DOHH2 (cell line): ENCODE results near the gene DUOX1.

Experiments used
- H3F3A ChIP-seq: fragments of 200-600 bp; sonication (generic), shearing (Covaris generic); 2 replicates; pipeline ENCODE4 v1.6.0; 2016; ENCODE audit warnings: antibody characterized with exemption, mild to moderate bottlenecking; ENCODE audit not compliant: control insufficient read depth, insufficient read depth
- H3K27ac ChIP-seq: fragments of 200-600 bp; sonication (generic); 2 replicates; pipeline ENCODE4 v1.5.1; 2014; ENCODE audit warnings: low read depth, mild to moderate bottlenecking, low read length, moderate library complexity
- H3K27me3 ChIP-seq: fragments of 200-600 bp; sonication (generic); 2 replicates; pipeline ENCODE4 v1.6.1; 2014; ENCODE audit warnings: mild to moderate bottlenecking, low read length, mixed read lengths; ENCODE audit not compliant: control insufficient read depth
- H3K36me3 ChIP-seq: fragments of 200-600 bp; sonication (generic); 2 replicates; pipeline ENCODE4 v1.6.1; 2014; ENCODE audit warnings: mild to moderate bottlenecking, low read length, moderate library complexity, mixed read lengths; ENCODE audit not compliant: control insufficient read depth
- H3K4me1 ChIP-seq: fragments of 200-600 bp; sonication (generic); 2 replicates; pipeline ENCODE4 v1.6.1; 2014; ENCODE audit warnings: mild to moderate bottlenecking, low read length, mixed read lengths; ENCODE audit not compliant: control insufficient read depth
- H3K4me2 ChIP-seq: fragments of 200-600 bp; sonication (generic); 2 replicates; pipeline ENCODE4 v1.6.0; 2014; ENCODE audit warnings: mild to moderate bottlenecking, low read length, moderate library complexity
- H3K4me3 ChIP-seq: fragments of 200-600 bp; sonication (generic); 2 replicates; pipeline ENCODE4 v1.5.1; 2014; ENCODE audit warnings: mild to moderate bottlenecking, low read length, mixed read lengths
- H3K79me2 ChIP-seq: fragments of 200-600 bp; sonication (generic); 2 replicates; pipeline ENCODE4 v1.6.1; 2014; ENCODE audit warnings: mild to moderate bottlenecking, low read length, mixed read lengths; ENCODE audit not compliant: control insufficient read depth
- H3K9me2 ChIP-seq: fragments of 200-600 bp; sonication (generic); replicated peaks from 2 replicates; pipeline ENCODE4 v1.6.1; 2014; ENCODE audit warnings: mild to moderate bottlenecking, low read length, mixed read lengths; ENCODE audit not compliant: control insufficient read depth
- H3K9me3 ChIP-seq: fragments of 200-600 bp; sonication (generic); 2 replicates; pipeline ENCODE4 v1.6.1; 2014; ENCODE audit warnings: antibody characterized with exemption, low read length, mixed read lengths; ENCODE audit not compliant: control insufficient read depth, insufficient read depth
- H4K20me1 ChIP-seq: fragments of 200-600 bp; sonication (generic); 2 replicates; pipeline ENCODE4 v1.6.0; 2014; ENCODE audit warnings: low read depth, mild to moderate bottlenecking, antibody characterized with exemption, low read length, moderate library complexity; ENCODE audit not compliant: control insufficient read depth, insufficient read depth
- EZH2phosphoT487 ChIP-seq: fragments of 200-600 bp; sonication (generic); IDR thresholded peaks from 2 replicates; pipeline ENCODE4 v1.6.1; 2017; ENCODE audit warnings: borderline replicate concordance, mild to moderate bottlenecking, antibody characterized with exemption, low read length, moderate library complexity, mixed read lengths
- TF ChIP-seq, protein P1 (sequence below): fragments of 200-600 bp; sonication (generic); IDR thresholded peaks from one replicate; pipeline ENCODE4 v1.5.1; 2014; ENCODE audit warnings: antibody characterized with exemption, mild to moderate bottlenecking, low read depth, low read length; ENCODE audit not compliant: poor library complexity, severe bottlenecking

The DUOX1 gene

DNA sequence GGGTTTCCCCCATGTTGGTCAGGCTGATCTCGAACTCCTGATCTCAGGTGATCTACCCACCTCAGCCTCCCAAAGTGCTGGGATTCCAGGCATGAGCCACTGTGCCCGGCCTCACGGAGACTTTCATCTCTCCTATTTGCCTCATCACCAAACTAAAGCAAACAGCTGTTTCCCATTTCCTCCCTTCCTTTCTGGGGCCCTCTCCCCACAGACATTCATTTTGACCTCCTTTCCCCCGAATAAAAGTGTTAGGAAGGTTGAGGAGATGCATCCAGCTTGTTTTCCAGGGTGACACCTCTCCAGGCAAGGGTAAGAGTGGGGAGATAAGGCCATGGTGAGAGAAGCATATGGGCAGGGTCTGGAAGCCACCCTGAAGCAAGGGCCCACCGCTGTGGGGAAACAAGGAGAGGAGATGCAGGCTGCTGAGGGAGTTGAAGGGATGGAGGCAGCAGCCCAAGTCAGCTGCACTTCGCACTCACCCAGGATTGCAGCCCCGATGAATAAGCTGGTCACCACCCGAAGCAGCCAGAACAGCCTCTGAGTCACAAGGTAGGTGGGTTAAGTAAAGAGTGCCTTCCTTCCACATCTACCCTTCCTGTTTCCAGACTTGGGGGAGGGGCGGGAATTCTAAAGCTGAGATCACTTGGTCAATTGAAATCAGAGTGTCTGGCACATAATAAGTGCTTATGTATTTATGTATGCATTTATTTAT, 7.9 kb upstream of the DUOX1 start:
- Histone ChIP-seq H3K36me3 (no peaks in the 10 kb centered on the region), H3K9me2 (no peaks in the 10 kb centered on the region), H3F3A (no peaks in the 10 kb centered on the region), H3K27me3 (peaks cover 18% of the 10 kb centered on the region), H3K4me3 (no peak overlapping the region), H3K4me1 (peaks cover 3% of the 10 kb centered on the region; the same call in 1 of the 2 replicates), H3K27ac (no peak overlapping the region), H3K79me2 (no peaks in the 10 kb centered on the region), H3K4me2 (no peak overlapping the region), H4K20me1 (no peaks in the 10 kb centered on the region), H3K9me3 (no peaks in the 10 kb centered on the region)
- no peak for TF ChIP-seq EZH2phosphoT487

DNA sequence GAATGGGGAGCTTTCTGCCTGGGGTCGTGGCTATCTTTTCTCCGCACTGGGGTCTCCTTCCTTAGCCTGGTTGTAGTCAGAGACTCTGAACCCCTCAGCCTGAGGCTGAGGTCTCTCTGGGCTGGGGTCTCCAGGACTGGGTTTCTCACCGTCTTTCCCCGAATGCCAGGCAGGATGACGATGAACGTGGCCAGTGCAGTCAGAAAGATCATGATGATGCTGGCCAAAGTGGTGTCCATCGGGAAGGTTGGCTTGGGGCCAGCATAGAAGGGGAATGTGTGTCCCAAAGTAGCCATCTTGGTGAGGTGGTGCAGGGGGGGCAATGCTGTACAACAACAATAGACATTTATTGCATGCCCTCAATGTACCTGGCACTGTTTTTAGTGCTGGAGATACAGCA, 7.1 kb upstream of the DUOX1 start:
- no peak overlapping the region for H3K4me3 ChIP-seq

DNA sequence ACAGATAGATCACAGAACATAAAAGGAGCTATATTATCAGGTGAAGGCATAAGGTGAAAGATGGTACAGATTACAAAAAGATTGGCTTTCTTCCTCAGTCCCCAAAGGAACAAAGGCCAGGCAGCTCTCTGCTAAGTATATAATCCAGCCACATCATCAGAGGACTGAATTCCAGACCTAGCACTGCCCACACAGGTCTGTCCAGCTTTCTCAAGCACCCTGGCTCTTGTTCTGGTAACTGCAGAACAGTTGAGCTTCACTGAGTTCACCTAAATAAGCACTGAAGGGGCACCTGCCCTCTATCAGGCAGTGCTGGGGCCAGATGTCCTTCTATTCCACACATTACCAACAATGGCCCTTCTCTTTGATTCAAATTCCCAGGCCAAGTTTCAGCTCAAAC, 6.4 kb upstream of the DUOX1 start:
- no peak overlapping the region for H3K4me2 ChIP-seq
- H3K9me2 ChIP-seq: no peaks in the 10 kb centered on the region
- no peaks in the 10 kb centered on the region for H3K36me3 ChIP-seq
- no peaks in the 10 kb centered on the region for H3K9me3 ChIP-seq
- TF ChIP-seq, protein P1, sequence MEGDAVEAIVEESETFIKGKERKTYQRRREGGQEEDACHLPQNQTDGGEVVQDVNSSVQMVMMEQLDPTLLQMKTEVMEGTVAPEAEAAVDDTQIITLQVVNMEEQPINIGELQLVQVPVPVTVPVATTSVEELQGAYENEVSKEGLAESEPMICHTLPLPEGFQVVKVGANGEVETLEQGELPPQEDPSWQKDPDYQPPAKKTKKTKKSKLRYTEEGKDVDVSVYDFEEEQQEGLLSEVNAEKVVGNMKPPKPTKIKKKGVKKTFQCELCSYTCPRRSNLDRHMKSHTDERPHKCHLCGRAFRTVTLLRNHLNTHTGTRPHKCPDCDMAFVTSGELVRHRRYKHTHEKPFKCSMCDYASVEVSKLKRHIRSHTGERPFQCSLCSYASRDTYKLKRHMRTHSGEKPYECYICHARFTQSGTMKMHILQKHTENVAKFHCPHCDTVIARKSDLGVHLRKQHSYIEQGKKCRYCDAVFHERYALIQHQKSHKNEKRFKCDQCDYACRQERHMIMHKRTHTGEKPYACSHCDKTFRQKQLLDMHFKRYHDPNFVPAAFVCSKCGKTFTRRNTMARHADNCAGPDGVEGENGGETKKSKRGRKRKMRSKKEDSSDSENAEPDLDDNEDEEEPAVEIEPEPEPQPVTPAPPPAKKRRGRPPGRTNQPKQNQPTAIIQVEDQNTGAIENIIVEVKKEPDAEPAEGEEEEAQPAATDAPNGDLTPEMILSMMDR: no peak
- TF ChIP-seq EZH2phosphoT487: no peak
- H3F3A ChIP-seq: no peaks in the 10 kb centered on the region
- H3K4me1 ChIP-seq: no peaks in the 10 kb centered on the region
- H4K20me1 ChIP-seq: no peaks in the 10 kb centered on the region
- no peaks in the 10 kb centered on the region for H3K79me2 ChIP-seq
- no peak overlapping the region for H3K4me3 ChIP-seq
- no peak overlapping the region for H3K27ac ChIP-seq
- H3K27me3 ChIP-seq: peaks cover 19% of the 10 kb centered on the region

More for the DNA sequence above, 7.1 kb upstream of the DUOX1 start:
- H3K9me2 ChIP-seq: no peaks in the 10 kb centered on the region
- H3K9me3 ChIP-seq: no peaks in the 10 kb centered on the region
- peaks cover 2% of the 10 kb centered on the region; the same call in 1 of the 2 replicates for H3K4me1 ChIP-seq
- H3K27ac ChIP-seq: no peak overlapping the region
- no peaks in the 10 kb centered on the region for H4K20me1 ChIP-seq
- H3K36me3 ChIP-seq: no peaks in the 10 kb centered on the region
- no peak overlapping the region for H3K4me2 ChIP-seq
- H3F3A ChIP-seq: no peaks in the 10 kb centered on the region
- no peaks in the 10 kb centered on the region for H3K79me2 ChIP-seq
- TF ChIP-seq EZH2phosphoT487: no peak
- TF ChIP-seq, protein P1: no peak
- H3K27me3 ChIP-seq: peaks cover 15% of the 10 kb centered on the region

DNA sequence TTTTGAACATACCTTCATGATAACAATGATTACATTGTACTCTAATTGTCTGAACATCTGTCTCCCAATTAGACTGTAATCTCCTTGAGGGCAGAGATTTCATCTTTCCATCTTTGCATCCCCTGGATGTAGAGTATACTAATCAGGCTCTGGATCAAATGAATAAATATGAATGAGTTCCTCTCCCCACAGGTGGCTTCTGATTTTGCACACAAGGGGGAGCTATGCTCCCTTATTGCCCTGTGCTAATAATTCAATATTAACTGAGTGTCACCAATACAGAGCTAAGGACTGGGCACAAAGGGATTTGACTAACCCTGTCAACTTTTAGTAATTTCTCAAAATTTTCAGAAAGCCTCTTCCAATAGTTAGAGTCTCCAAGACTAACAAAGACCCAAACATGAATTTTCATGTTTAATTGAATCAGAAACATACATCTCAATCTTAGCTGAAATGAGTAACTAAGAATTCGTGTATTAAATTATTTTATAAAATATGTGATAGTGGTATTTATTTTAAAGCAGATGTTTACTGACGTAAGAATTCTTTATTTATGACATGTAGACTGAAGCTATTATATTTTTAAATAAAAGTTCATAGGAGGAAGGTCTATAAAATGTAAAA, 3.1 kb upstream of the DUOX1 start:
- peaks cover 22% of the 10 kb centered on the region for H3K27me3 ChIP-seq

More for the DNA sequence above, 3.1 kb upstream of the DUOX1 start:
- TF ChIP-seq EZH2phosphoT487: no peak
- TF ChIP-seq, protein P1: peak; percentile 77
- Histone ChIP-seq H4K20me1 (no peaks in the 10 kb centered on the region), H3K9me3 (no peaks in the 10 kb centered on the region), H3K4me3 (no peak overlapping the region), H3K79me2 (no peaks in the 10 kb centered on the region), H3K9me2 (no peaks in the 10 kb centered on the region), H3K36me3 (no peaks in the 10 kb centered on the region), H3K27ac (no peak overlapping the region), H3K4me1 (no peaks in the 10 kb centered on the region), H3K4me2 (no peak overlapping the region), H3F3A (no peaks in the 10 kb centered on the region)
